ENCODE measurements around the gene MSANTD2.

The MSANTD2 gene

GRCh38 chr11:124769806-124770774 lies 30.1 kb downstream of the MSANTD2 start:
- TF ChIP-seq GATA3 (IDR thresholded peaks at IDR 0.05; ENCODE audit: low read depth, low read length) (no peak), GATA2 (IDR thresholded peaks at IDR 0.05; ENCODE audit: low read depth, low read length) (no peak)

- TF ChIP-seq GATA3 (IDR thresholded peaks at IDR 0.05; ENCODE audit: low read depth, low read length) (no peak), GATA2 (IDR thresholded peaks at IDR 0.05; ENCODE audit: low read depth, low read length) (no peak)
These were observed 31.3 kb downstream of the MSANTD2 start for GRCh38 chr11:124768914-124769313.

- no peak for TF ChIP-seq GATA2 (IDR thresholded peaks at IDR 0.05; ENCODE audit: low read depth, low read length)
- TF ChIP-seq GATA3 (IDR thresholded peaks at IDR 0.05; ENCODE audit: low read depth, low read length), result no peak
These were observed 34.0 kb downstream of the MSANTD2 start for GRCh38 chr11:124766156-124766555.

GRCh38 chr11:124763156-124763947 lies 36.9 kb downstream of the MSANTD2 start:
- no peak for TF ChIP-seq GATA2 (IDR thresholded peaks at IDR 0.05; ENCODE audit: low read depth, low read length)
- no peak for TF ChIP-seq GATA3 (IDR thresholded peaks at IDR 0.05; ENCODE audit: low read depth, low read length)

GRCh38 chr11:124762624-124763155 lies 37.5 kb downstream of the MSANTD2 start:
- TF ChIP-seq GATA3 (IDR thresholded peaks at IDR 0.05; ENCODE audit: low read depth, low read length) (no peak), GATA2 (IDR thresholded peaks at IDR 0.05; ENCODE audit: low read depth, low read length) (no peak)

- no peak for TF ChIP-seq GATA3 (IDR thresholded peaks at IDR 0.05; ENCODE audit: low read depth, low read length)
- no peak for TF ChIP-seq GATA2 (IDR thresholded peaks at IDR 0.05; ENCODE audit: low read depth, low read length)
These were observed 38.0 kb downstream of the MSANTD2 start, which contains the start of gene ESAM for GRCh38 chr11:124762105-124762623. Gene ESAM, minus strand, starts transcription at chr11:124762290. Its CDS starts 136 bp downstream, at chr11:124762154.

- TF ChIP-seq GATA3 (IDR thresholded peaks at IDR 0.05; ENCODE audit: low read depth, low read length) (no peak), GATA2 (IDR thresholded peaks at IDR 0.05; ENCODE audit: low read depth, low read length) (no peak)
These were observed 38.7 kb downstream of the MSANTD2 start for GRCh38 chr11:124761301-124762104.

GRCh38 chr11:124760806-124761205 lies 39.4 kb downstream of the MSANTD2 start:
- TF ChIP-seq GATA2 (IDR thresholded peaks at IDR 0.05; ENCODE audit: low read depth, low read length) (no peak), GATA3 (IDR thresholded peaks at IDR 0.05; ENCODE audit: low read depth, low read length) (no peak)

GRCh38 chr11:124760205-124760652 lies 40.0 kb downstream of the MSANTD2 start:
- TF ChIP-seq GATA2 (IDR thresholded peaks at IDR 0.05; ENCODE audit: low read depth, low read length) (no peak), GATA3 (IDR thresholded peaks at IDR 0.05; ENCODE audit: low read depth, low read length) (no peak)

GRCh38 chr11:124759266-124760204 lies 40.7 kb downstream of the MSANTD2 start:
- TF ChIP-seq GATA3 (IDR thresholded peaks at IDR 0.05; ENCODE audit: low read depth, low read length) (no peak), GATA2 (IDR thresholded peaks at IDR 0.05; ENCODE audit: low read depth, low read length) (no peak)

- no peak for TF ChIP-seq GATA3 (IDR thresholded peaks at IDR 0.05; ENCODE audit: low read depth, low read length)
- no peak for TF ChIP-seq GATA2 (IDR thresholded peaks at IDR 0.05; ENCODE audit: low read depth, low read length)
These were observed 41.6 kb downstream of the MSANTD2 start for GRCh38 chr11:124758355-124759265.

Measured in SH-SY5Y (cell line).